KMS-11 (cell line): ENCODE results near the gene SDR9C7.
"Not testable (repeated sequence)": the region's sequence is repeated elsewhere in the genome, so short reads cannot be mapped to it uniquely, and the experiment has no call there.

ENCODE experiments used
- H2AFZ ChIP-seq: fragments of 200-600 bp; sonication (generic); 2 replicates; pipeline ENCODE4 v1.6.1; 2016; ENCODE audit warnings: antibody characterized with exemption, mixed run types, low read depth
- H3K27ac ChIP-seq: fragments of 200-600 bp; sonication (generic); 2 replicates; pipeline ENCODE4 v1.6.1; 2016; ENCODE audit warnings: mild to moderate bottlenecking, mixed run types
- H3K27me3 ChIP-seq: fragments of 200-600 bp; sonication (generic); 2 replicates; pipeline ENCODE4 v1.6.1; 2017; ENCODE audit warnings: mild to moderate bottlenecking, low read depth, mixed run types, moderate library complexity; ENCODE audit not compliant: insufficient read depth
- H3K36me3 ChIP-seq: fragments of 200-600 bp; sonication (generic); 2 replicates; pipeline ENCODE4 v1.6.1; 2017; ENCODE audit warnings: mild to moderate bottlenecking, mixed run types; ENCODE audit not compliant: insufficient read depth
- H3K4me1 ChIP-seq: fragments of 200-600 bp; sonication (generic); 2 replicates; pipeline ENCODE4 v1.6.1; 2016; ENCODE audit warnings: mild to moderate bottlenecking, low read depth, mixed run types; ENCODE audit not compliant: poor library complexity, severe bottlenecking
- H3K4me2 ChIP-seq: fragments of 200-600 bp; sonication (generic); 2 replicates; pipeline ENCODE4 v1.7.0; 2016; ENCODE audit warnings: mild to moderate bottlenecking, mixed run types
- H3K4me3 ChIP-seq: fragments of 200-600 bp; sonication (generic); IDR thresholded peaks from 2 replicates; pipeline ENCODE4 v1.6.1; 2017; ENCODE audit warnings: low read depth, low read length, mixed read lengths; ENCODE audit not compliant: insufficient read depth
- H3K79me2 ChIP-seq: fragments of 200-600 bp; sonication (generic); 2 replicates; pipeline ENCODE4 v1.6.1; 2016; ENCODE audit warnings: low read depth, mixed run types; ENCODE audit not compliant: insufficient read depth
- H3K9ac ChIP-seq: fragments of 200-600 bp; sonication (generic); 2 replicates; pipeline ENCODE4 v1.6.1; 2016; ENCODE audit warnings: mild to moderate bottlenecking, mixed run types
- H4K20me1 ChIP-seq: fragments of 200-600 bp; sonication (generic); 2 replicates; pipeline ENCODE4 v1.6.1; 2016; ENCODE audit warnings: mild to moderate bottlenecking, mixed run types; ENCODE audit not compliant: insufficient read depth
- CTCF ChIP-seq: fragments of 200-600 bp; sonication (generic); conservative IDR thresholded peaks from 2 replicates; pipeline ENCODE4 v1.6.1; 2017; ENCODE audit warnings: low read depth, mild to moderate bottlenecking, antibody characterized with exemption, low read length, moderate library complexity, mixed read lengths

The SDR9C7 gene

GRCh38 chr12:56933826-56934625 is at the start of gene SDR9C7:
Gene SDR9C7, minus strand, starts transcription at chr12:56934408. Its CDS starts 147 bp downstream, at chr12:56934261.
- no peak within 1 kb of the TSS for H3K4me3 ChIP-seq
- H2AFZ ChIP-seq: no peak within 1 kb of the TSS
- H3K27ac ChIP-seq: no peak within 1 kb of the TSS
- H3K27me3 ChIP-seq: no peaks in the 10 kb centered on the region
- H4K20me1 ChIP-seq: no peaks in the 10 kb centered on the region
- no peaks in the 10 kb centered on the region for H3K79me2 ChIP-seq
- peaks cover 4% of the 10 kb centered on the region for H3K4me1 ChIP-seq
- no peak for TF ChIP-seq CTCF
- H3K4me2 ChIP-seq: no peak within 1 kb of the TSS
- H3K36me3 ChIP-seq: no peaks in the 10 kb centered on the region
- H3K9ac ChIP-seq: no peak within 1 kb of the TSS

- Histone ChIP-seq H3K4me1 (peaks cover 15% of the 10 kb centered on the region), H3K79me2 (no peaks in the 10 kb centered on the region), H3K36me3 (no peaks in the 10 kb centered on the region), H3K27me3 (no peaks in the 10 kb centered on the region), H3K4me3 (no peak overlapping the region), H3K9ac (no peak overlapping the region), H3K4me2 (no peak overlapping the region), H3K27ac (no peak overlapping the region), H4K20me1 (no peaks in the 10 kb centered on the region), H2AFZ (no peak overlapping the region)
- TF ChIP-seq CTCF: no peak
Measured at GRCh38 chr12:56983386-56983785, 49.2 kb upstream of the SDR9C7 start.

DNA sequence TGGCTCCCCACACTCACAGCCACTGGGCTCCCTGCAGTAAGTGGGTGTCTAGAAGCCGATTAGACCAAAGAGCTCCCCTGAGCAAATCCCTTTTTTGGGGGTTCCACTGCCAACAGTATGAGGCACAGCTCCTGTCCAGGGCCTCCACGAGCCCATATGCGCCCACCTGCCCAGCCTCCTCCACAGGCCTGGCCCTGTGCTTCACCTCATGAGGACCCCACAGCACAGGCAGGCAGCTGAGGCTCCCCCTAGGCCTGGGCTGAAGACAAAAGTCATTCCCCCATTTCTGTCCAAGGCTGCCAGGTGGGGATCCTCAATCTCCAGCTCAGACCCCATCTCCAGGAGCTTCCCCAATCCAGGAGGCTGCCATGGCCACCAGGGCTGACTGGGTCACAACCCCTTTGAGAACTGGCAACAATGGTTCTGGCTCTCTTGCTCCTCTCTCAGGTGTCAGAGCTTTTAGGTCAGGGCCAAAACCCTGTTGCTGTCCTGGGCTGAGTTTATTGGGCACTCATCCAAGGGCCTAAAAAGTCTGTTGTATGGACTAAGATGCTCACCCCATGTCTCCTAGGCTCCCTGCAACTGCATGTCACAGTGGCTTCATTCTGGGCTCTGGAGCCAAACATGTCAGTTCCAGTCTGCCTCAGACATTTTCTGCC is 48.5 kb upstream of the SDR9C7 start:
- H3K4me2 ChIP-seq, H3K9ac ChIP-seq, H3K4me3 ChIP-seq, H3K27me3 ChIP-seq, H4K20me1 ChIP-seq, H2AFZ ChIP-seq, H3K79me2 ChIP-seq, H3K36me3 ChIP-seq, H3K27ac ChIP-seq: not testable (repeated sequence)
- peaks cover 13% of the 10 kb centered on the region for H3K4me1 ChIP-seq

DNA sequence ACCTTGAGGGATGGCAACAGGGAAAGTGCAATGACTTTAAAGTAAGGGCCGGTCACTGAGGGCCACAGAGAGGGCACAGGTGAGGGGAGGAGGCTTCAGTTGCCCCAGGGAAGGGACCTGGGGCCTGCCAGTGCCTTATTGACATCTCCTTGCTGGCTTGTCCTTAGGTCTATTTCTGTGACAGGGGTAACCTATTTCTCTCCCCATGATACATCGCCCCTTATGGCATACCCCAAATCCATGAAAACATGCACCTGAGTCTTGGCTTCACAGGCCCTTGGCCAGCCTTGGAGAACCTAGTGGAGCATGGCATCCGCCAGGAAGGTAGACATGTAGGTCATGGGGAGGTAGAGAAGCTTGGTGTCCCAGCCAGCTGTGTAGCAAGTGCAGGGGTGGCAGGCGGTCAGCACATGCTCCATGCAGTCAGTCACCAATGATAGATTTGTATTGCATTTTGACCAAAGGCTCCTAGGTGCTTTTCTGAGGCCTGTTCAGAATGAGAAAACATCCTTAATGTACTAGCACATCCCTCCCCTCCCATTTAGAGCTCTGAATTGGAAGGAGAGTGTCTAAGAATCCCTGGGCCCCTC is 46.8 kb upstream of the SDR9C7 start:
- no peaks in the 10 kb centered on the region for H3K27me3 ChIP-seq
- peaks cover 11% of the 10 kb centered on the region for H3K4me1 ChIP-seq
- no peak overlapping the region for H3K27ac ChIP-seq
- H3K4me3 ChIP-seq: no peak overlapping the region
- no peaks in the 10 kb centered on the region for H3K79me2 ChIP-seq
- no peak overlapping the region for H3K4me2 ChIP-seq
- no peaks in the 10 kb centered on the region for H4K20me1 ChIP-seq
- H3K9ac ChIP-seq: no peak overlapping the region
- no peak overlapping the region for H2AFZ ChIP-seq
- no peak for TF ChIP-seq CTCF
- no peaks in the 10 kb centered on the region for H3K36me3 ChIP-seq

- peaks cover 11% of the 10 kb centered on the region for H3K4me1 ChIP-seq
- no peaks in the 10 kb centered on the region for H4K20me1 ChIP-seq
- H3K4me2 ChIP-seq: no peak overlapping the region; the same call in 1 of the 2 replicates
- no peak overlapping the region for H2AFZ ChIP-seq
- no peak overlapping the region for H3K4me3 ChIP-seq
- TF ChIP-seq CTCF: no peak
- H3K36me3 ChIP-seq: no peaks in the 10 kb centered on the region
- no peaks in the 10 kb centered on the region for H3K79me2 ChIP-seq
- no peak overlapping the region for H3K27ac ChIP-seq
- no peak overlapping the region for H3K9ac ChIP-seq
- no peaks in the 10 kb centered on the region for H3K27me3 ChIP-seq
Measured at GRCh38 chr12:56980268-56980667, 46.1 kb upstream of the SDR9C7 start.
